Mucosa of descending colon (tissue), 3 donors: ENCODE measurements around the gene NPAS3. TPM values are rescaled to one million over a fixed set of nuclear protein-coding genes. Genes with fewer than 3 reads are reported as not detected.

Source experiments
- ATAC-seq: fragments of 200-7000 bp; cut with Tn5 transposase; one replicate; pipeline ENCODE4 v1.9.1; 2020; ENCODE audit warnings: mild to moderate bottlenecking, moderate library complexity
- DNase-seq, 3 donors: peaks; one replicate each; pipeline ENCODE4 v3.0.0-alpha.2; 2020
- H3K36me3 ChIP-seq: fragments of 200-600 bp; one replicate; pipeline ENCODE4 v1.8.0; 2021; ENCODE audit warnings: low read depth, mild to moderate bottlenecking
- H3K4me1 ChIP-seq: fragments of 200-600 bp; one replicate; pipeline ENCODE4 v1.8.0; 2021; ENCODE audit warnings: low read depth, mild to moderate bottlenecking
- H3K4me3 ChIP-seq: fragments of 200-600 bp; one replicate; pipeline ENCODE4 v1.8.0; 2021; ENCODE audit warnings: mild to moderate bottlenecking
- H3K9me3 ChIP-seq: fragments of 200-600 bp; one replicate; pipeline ENCODE4 v1.8.0; 2021; ENCODE audit warnings: mild to moderate bottlenecking
- CTCF ChIP-seq: fragments of 200-600 bp; IDR thresholded peaks from one replicate; pipeline ENCODE4 v1.8.0; 2022; ENCODE audit warnings: antibody characterized with exemption, mild to moderate bottlenecking
- intact Hi-C, 2 donors: fragments of 100-400 bp; cut with DNase I in 1 of 2; cut with micrococcal nuclease in 1 of 2; formaldehyde crosslinking; loops; one replicate each; pipeline versions ENCODE4 v1.11.0 to v1.11.1; 2022; cut with DNase I, micrococcal nuclease
- total RNA-seq, 3 donors: library from RNA; stranded (reverse); fragmentation: NEBNext Ultra II Directional in 2 of 3; extraction: Animal tissue kit (Norgen Biotek cat#: 25700) in 2 of 3; gene quantifications; one replicate each; pipeline versions ENCODE4 v1.2.1 to v1.2.4, GENCODE V29; 2021 to 2023
- donor health status: DM: no; HTN: no; CAD: no; lungs with moderate emphysema.
- donor health status: DM: no; HTN: no; CAD: no.
- donor health status: DM: no; HTN: yes; CAD: no.

NPAS3 gene
- total RNA-seq, 3 donors from 2014 or later = 0.65 to 9.7 (median 2.0) TPM

- intact Hi-C loops = no loop called here
- Histone ChIP-seq H3K36me3 (no peaks in the 10 kb centered on the region), H3K9me3 (no peaks in the 10 kb centered on the region), H3K4me3 (no peak overlapping the region), H3K4me1 (no peaks in the 10 kb centered on the region)
- TF ChIP-seq CTCF = no peak
- ATAC-seq (no peak), DNase-seq (no peak)
Observed at GRCh38 chr14:33657476-33657875, 718.8 kb downstream of the NPAS3 start.

DNA sequence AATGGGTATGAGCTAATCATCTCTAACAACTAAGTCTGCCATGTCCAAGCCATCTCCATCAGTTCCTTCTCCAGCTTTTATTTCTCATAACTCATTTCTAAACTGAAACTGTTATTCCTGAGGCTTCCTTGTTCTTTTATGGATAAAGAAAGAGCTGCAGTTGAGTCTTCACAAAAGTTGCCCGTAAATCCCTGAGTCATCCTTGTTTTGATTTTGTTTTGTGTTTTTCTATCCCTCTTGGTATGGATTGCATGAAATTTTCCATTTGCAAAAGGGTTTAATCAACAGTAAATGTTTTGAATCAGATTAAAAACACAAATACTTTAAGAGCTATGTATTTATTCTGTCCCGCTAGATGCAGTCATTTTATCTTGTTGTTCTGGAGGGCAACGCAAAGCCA, 721.6 kb downstream of the NPAS3 start:
- intact Hi-C loops = no loop called here
- H3K36me3 ChIP-seq = no peaks in the 10 kb centered on the region
- no peak for TF ChIP-seq CTCF
- H3K4me3 ChIP-seq = no peak overlapping the region
- H3K9me3 ChIP-seq = peaks cover 6% of the 10 kb centered on the region
- H3K4me1 ChIP-seq = no peaks in the 10 kb centered on the region
- no peak for DNase-seq
- ATAC-seq = no peak

GRCh38 chr14:33661101-33661500, 722.4 kb downstream of the NPAS3 start:
- Histone ChIP-seq H3K36me3 (no peaks in the 10 kb centered on the region), H3K4me3 (no peak overlapping the region), H3K4me1 (no peaks in the 10 kb centered on the region), H3K9me3 (peaks cover 6% of the 10 kb centered on the region)
- intact Hi-C loops = no loop called here
- ATAC-seq (no peak), DNase-seq (no peak)
- TF ChIP-seq CTCF = no peak

GRCh38 chr14:33668066-33668465, 729.4 kb downstream of the NPAS3 start:
- intact Hi-C loops = no loop called here
- peaks cover 6% of the 10 kb centered on the region for H3K9me3 ChIP-seq
- ATAC-seq (no peak), DNase-seq (no peak)
- H3K36me3 ChIP-seq = no peaks in the 10 kb centered on the region
- no peaks in the 10 kb centered on the region for H3K4me1 ChIP-seq
- no peak overlapping the region for H3K4me3 ChIP-seq
- no peak for TF ChIP-seq CTCF

DNA sequence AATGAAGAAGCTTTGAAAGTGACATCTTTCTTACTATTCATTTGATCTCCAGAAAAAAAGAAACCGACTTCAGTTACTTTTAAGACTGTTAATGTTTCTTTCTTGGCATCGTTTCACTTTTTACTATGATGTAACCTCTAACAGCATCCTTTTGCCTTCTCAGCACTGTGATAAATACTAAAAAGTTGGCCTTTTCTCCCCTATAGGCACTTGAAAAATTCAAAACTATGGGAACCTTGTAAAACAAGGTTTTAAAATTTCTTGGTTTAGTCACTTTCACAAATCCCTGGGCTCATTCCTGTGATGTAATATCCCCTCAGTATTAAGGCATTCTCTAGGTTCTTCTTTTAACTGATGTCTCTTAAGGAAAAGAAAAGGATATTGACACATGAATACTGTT, 730.4 kb downstream of the NPAS3 start:
- Histone ChIP-seq H3K36me3 (no peaks in the 10 kb centered on the region), H3K9me3 (peaks cover 4% of the 10 kb centered on the region), H3K4me1 (no peaks in the 10 kb centered on the region), H3K4me3 (no peak overlapping the region)
- DNase-seq (no peak), ATAC-seq (no peak)
- intact Hi-C loops = no loop called here
- TF ChIP-seq CTCF = no peak

GRCh38 chr14:33670235-33670634, 731.6 kb downstream of the NPAS3 start:
- intact Hi-C loops = no loop called here
- no peaks in the 10 kb centered on the region for H3K36me3 ChIP-seq
- no peaks in the 10 kb centered on the region for H3K4me1 ChIP-seq
- no peak for DNase-seq
- no peak for ATAC-seq
- no peaks in the 10 kb centered on the region for H3K9me3 ChIP-seq
- H3K4me3 ChIP-seq = no peak overlapping the region
- no peak for TF ChIP-seq CTCF
